Neural crest cell (in vitro differentiated cells): ENCODE data around the gene MDFI. TPM values are rescaled to one million over a fixed set of nuclear protein-coding genes. Genes with fewer than 3 reads are reported as not detected.

Source experiments
- DNase-seq: peaks from one replicate; pipeline ENCODE4 v3.0.0; 2021; ENCODE audit warnings: low read depth, mixed read lengths, low spot score
- H3K27ac Mint-ChIP-seq: one replicate; pipeline ENCODE4 v1.8.0; 2021; ENCODE audit warnings: mild to moderate bottlenecking, mixed read lengths; ENCODE audit not compliant: unreplicated experiment
- H3K27me3 Mint-ChIP-seq: 2 replicates; pipeline ENCODE4 v1.8.0; 2021; ENCODE audit warnings: low read depth, mild to moderate bottlenecking, mixed read lengths
- H3K36me3 Mint-ChIP-seq: 2 replicates; pipeline ENCODE4 v1.8.0; 2021; ENCODE audit warnings: low read depth, mild to moderate bottlenecking, mixed read lengths
- H3K4me1 Mint-ChIP-seq: 2 replicates; pipeline ENCODE4 v1.8.0; 2021; ENCODE audit warnings: mixed read lengths
- H3K4me3 Mint-ChIP-seq: one replicate; pipeline ENCODE4 v1.8.0; 2021; ENCODE audit warnings: mild to moderate bottlenecking, mixed read lengths
- H3K9me3 Mint-ChIP-seq: 2 replicates; pipeline ENCODE4 v1.8.0; 2021; ENCODE audit warnings: mixed read lengths
- CTCF ChIP-seq: fragments of 200-600 bp; sonication (generic); conservative IDR thresholded peaks from 2 replicates; pipeline ENCODE4 v1.5.0; 2021; ENCODE audit warnings: antibody characterized with exemption, mild to moderate bottlenecking
- total RNA-seq: library from RNA; stranded (reverse); gene quantifications from 2 replicates; pipeline ENCODE4 v1.2.1, GENCODE V29; 2021

Gene MDFI
- total RNA-seq, 1 donor from 2014 or later, result 65.8 TPM

- H3K27ac Mint-ChIP-seq, result no peak overlapping the region
- H3K27me3 Mint-ChIP-seq, result peaks cover 19% of the 10 kb centered on the region
- H3K4me3 Mint-ChIP-seq, result no peak overlapping the region
- H3K4me1 Mint-ChIP-seq, result peaks cover 8% of the 10 kb centered on the region
- TF ChIP-seq CTCF, result no peak
- no peaks in the 10 kb centered on the region for H3K36me3 Mint-ChIP-seq
- H3K9me3 Mint-ChIP-seq, result peaks cover 6% of the 10 kb centered on the region
- no peak for DNase-seq
Observed at GRCh38 chr6:41670703-41671360, 32.6 kb downstream of the MDFI start.

GRCh38 chr6:41671376-41671775 lies 33.1 kb downstream of the MDFI start:
- Mint-ChIP-seq H3K4me3 (no peak overlapping the region), H3K4me1 (peaks cover 8% of the 10 kb centered on the region), H3K9me3 (peaks cover 6% of the 10 kb centered on the region), H3K27ac (no peak overlapping the region), H3K27me3 (peaks cover 19% of the 10 kb centered on the region), H3K36me3 (no peaks in the 10 kb centered on the region)
- DNase-seq, result no peak
- no peak for TF ChIP-seq CTCF

GRCh38 chr6:41672016-41672415 lies 33.7 kb downstream of the MDFI start:
- peaks cover 20% of the 10 kb centered on the region for H3K27me3 Mint-ChIP-seq
- H3K36me3 Mint-ChIP-seq, result no peaks in the 10 kb centered on the region
- DNase-seq, result no peak
- H3K27ac Mint-ChIP-seq, result no peak overlapping the region
- H3K9me3 Mint-ChIP-seq, result peaks cover 6% of the 10 kb centered on the region
- no peak overlapping the region for H3K4me3 Mint-ChIP-seq
- peaks cover 10% of the 10 kb centered on the region for H3K4me1 Mint-ChIP-seq
- TF ChIP-seq CTCF, result no peak

DNA sequence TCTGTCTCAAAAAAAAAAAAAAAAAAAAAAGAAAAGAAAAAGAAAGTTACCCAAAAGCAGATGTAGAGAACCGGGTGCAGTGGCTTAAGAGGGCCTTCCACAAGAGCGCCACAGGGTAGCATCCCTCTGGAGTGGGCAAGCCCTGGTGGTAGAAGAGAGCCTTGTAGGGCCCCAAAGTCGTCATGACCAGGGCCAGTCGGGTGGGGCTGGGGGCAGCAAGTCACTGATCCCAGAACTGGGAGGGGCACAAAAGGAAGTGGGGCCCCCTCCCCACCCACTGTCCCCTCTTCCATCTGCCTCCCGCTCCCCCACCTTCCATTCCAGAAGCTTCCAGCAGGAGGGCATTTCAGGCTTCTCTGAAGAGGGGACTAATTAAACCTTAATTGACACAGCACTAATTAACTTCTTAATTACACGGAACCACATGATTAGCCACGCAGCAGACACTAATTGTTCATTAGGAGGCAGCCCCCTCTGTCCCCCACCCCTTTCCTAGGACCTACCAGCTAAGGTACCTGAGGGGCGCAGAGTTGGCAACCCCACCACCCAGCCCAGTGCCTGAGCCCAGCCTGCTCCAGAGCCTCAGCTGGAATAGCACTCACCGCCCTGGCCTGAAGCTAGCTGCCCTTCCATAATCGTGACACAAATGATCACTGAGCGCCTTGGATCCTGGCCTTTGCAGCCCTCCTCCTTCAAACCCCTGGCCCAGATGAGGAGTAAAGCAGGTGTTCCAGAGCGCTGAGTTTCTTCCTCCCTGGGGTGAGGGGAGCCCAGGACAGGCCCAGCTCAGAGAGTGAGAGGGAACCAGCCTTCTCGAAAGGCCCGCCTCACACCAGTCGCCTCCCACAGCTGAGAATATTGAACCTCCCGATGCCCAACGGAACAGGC lies 34.8 kb downstream of the MDFI start:
- Mint-ChIP-seq H3K4me3 (no peak overlapping the region), H3K27me3 (peaks cover 20% of the 10 kb centered on the region), H3K4me1 (peaks cover 16% of the 10 kb centered on the region), H3K27ac (peak overlapping the region; percentile 16), H3K36me3 (no peaks in the 10 kb centered on the region), H3K9me3 (peaks cover 4% of the 10 kb centered on the region)
- DNase-seq, result no peak
- TF ChIP-seq CTCF, result no peak

- Mint-ChIP-seq H3K4me1 (peaks cover 18% of the 10 kb centered on the region), H3K27ac (no peak overlapping the region), H3K4me3 (no peak overlapping the region), H3K36me3 (no peaks in the 10 kb centered on the region), H3K9me3 (peaks cover 4% of the 10 kb centered on the region), H3K27me3 (peaks cover 18% of the 10 kb centered on the region)
- DNase-seq, result no peak
- TF ChIP-seq CTCF, result no peak
Observed at GRCh38 chr6:41673704-41674000, 35.4 kb downstream of the MDFI start.
